DOHH2 (cell line): ENCODE data around the gene CRYBG1.

ENCODE experiments used
- H3F3A ChIP-seq: fragments of 200-600 bp; sonication (generic), shearing (Covaris generic); 2 replicates; pipeline ENCODE4 v1.6.0; 2016; ENCODE audit warnings: antibody characterized with exemption, mild to moderate bottlenecking; ENCODE audit not compliant: control insufficient read depth, insufficient read depth
- H3K27ac ChIP-seq: fragments of 200-600 bp; sonication (generic); 2 replicates; pipeline ENCODE4 v1.5.1; 2014; ENCODE audit warnings: low read depth, mild to moderate bottlenecking, low read length, moderate library complexity
- H3K27me3 ChIP-seq: fragments of 200-600 bp; sonication (generic); 2 replicates; pipeline ENCODE4 v1.6.1; 2014; ENCODE audit warnings: mild to moderate bottlenecking, low read length, mixed read lengths; ENCODE audit not compliant: control insufficient read depth
- H3K36me3 ChIP-seq: fragments of 200-600 bp; sonication (generic); 2 replicates; pipeline ENCODE4 v1.6.1; 2014; ENCODE audit warnings: mild to moderate bottlenecking, low read length, moderate library complexity, mixed read lengths; ENCODE audit not compliant: control insufficient read depth
- H3K4me1 ChIP-seq: fragments of 200-600 bp; sonication (generic); 2 replicates; pipeline ENCODE4 v1.6.1; 2014; ENCODE audit warnings: mild to moderate bottlenecking, low read length, mixed read lengths; ENCODE audit not compliant: control insufficient read depth
- H3K4me2 ChIP-seq: fragments of 200-600 bp; sonication (generic); 2 replicates; pipeline ENCODE4 v1.6.0; 2014; ENCODE audit warnings: mild to moderate bottlenecking, low read length, moderate library complexity
- H3K4me3 ChIP-seq: fragments of 200-600 bp; sonication (generic); 2 replicates; pipeline ENCODE4 v1.5.1; 2014; ENCODE audit warnings: mild to moderate bottlenecking, low read length, mixed read lengths
- H3K79me2 ChIP-seq: fragments of 200-600 bp; sonication (generic); 2 replicates; pipeline ENCODE4 v1.6.1; 2014; ENCODE audit warnings: mild to moderate bottlenecking, low read length, mixed read lengths; ENCODE audit not compliant: control insufficient read depth
- H3K9me2 ChIP-seq: fragments of 200-600 bp; sonication (generic); replicated peaks from 2 replicates; pipeline ENCODE4 v1.6.1; 2014; ENCODE audit warnings: mild to moderate bottlenecking, low read length, mixed read lengths; ENCODE audit not compliant: control insufficient read depth
- H3K9me3 ChIP-seq: fragments of 200-600 bp; sonication (generic); 2 replicates; pipeline ENCODE4 v1.6.1; 2014; ENCODE audit warnings: antibody characterized with exemption, low read length, mixed read lengths; ENCODE audit not compliant: control insufficient read depth, insufficient read depth
- H4K20me1 ChIP-seq: fragments of 200-600 bp; sonication (generic); 2 replicates; pipeline ENCODE4 v1.6.0; 2014; ENCODE audit warnings: low read depth, mild to moderate bottlenecking, antibody characterized with exemption, low read length, moderate library complexity; ENCODE audit not compliant: control insufficient read depth, insufficient read depth
- CTCF ChIP-seq: fragments of 200-600 bp; sonication (generic); IDR thresholded peaks from one replicate; pipeline ENCODE4 v1.5.1; 2014; ENCODE audit warnings: antibody characterized with exemption, mild to moderate bottlenecking, low read depth, low read length; ENCODE audit not compliant: poor library complexity, severe bottlenecking
- EZH2phosphoT487 ChIP-seq: fragments of 200-600 bp; sonication (generic); IDR thresholded peaks from 2 replicates; pipeline ENCODE4 v1.6.1; 2017; ENCODE audit warnings: borderline replicate concordance, mild to moderate bottlenecking, antibody characterized with exemption, low read length, moderate library complexity, mixed read lengths

Gene CRYBG1

GRCh38 chr6:106502559-106502958 is 142.0 kb downstream of the CRYBG1 start:
- Histone ChIP-seq H4K20me1 (no peaks in the 10 kb centered on the region), H3K4me3 (no peak overlapping the region), H3K9me3 (no peaks in the 10 kb centered on the region), H3K36me3 (no peaks in the 10 kb centered on the region), H3K27me3 (no peaks in the 10 kb centered on the region), H3K27ac (no peak overlapping the region), H3K9me2 (no peaks in the 10 kb centered on the region), H3K79me2 (no peaks in the 10 kb centered on the region), H3F3A (no peaks in the 10 kb centered on the region), H3K4me2 (no peak overlapping the region), H3K4me1 (no peaks in the 10 kb centered on the region)
- TF ChIP-seq CTCF = no peak
- TF ChIP-seq EZH2phosphoT487 = no peak

- peaks cover 23% of the 10 kb centered on the region for H3K79me2 ChIP-seq
- peaks cover 18% of the 10 kb centered on the region for H3K4me1 ChIP-seq
- H3K27ac ChIP-seq = no peak overlapping the region
- TF ChIP-seq CTCF (no peak), EZH2phosphoT487 (no peak)
- no peaks in the 10 kb centered on the region for H3K27me3 ChIP-seq
- no peaks in the 10 kb centered on the region for H4K20me1 ChIP-seq
- peaks cover 9% of the 10 kb centered on the region for H3F3A ChIP-seq
- no peaks in the 10 kb centered on the region for H3K9me2 ChIP-seq
- H3K36me3 ChIP-seq = peaks cover 8% of the 10 kb centered on the region
- no peaks in the 10 kb centered on the region for H3K9me3 ChIP-seq
- no peak overlapping the region for H3K4me3 ChIP-seq
- H3K4me2 ChIP-seq = no peak overlapping the region
Observed at GRCh38 chr6:106508277-106508676, 147.8 kb downstream of the CRYBG1 start.

GRCh38 chr6:106508834-106509233 is 148.3 kb downstream of the CRYBG1 start:
- Histone ChIP-seq H3F3A (peaks cover 15% of the 10 kb centered on the region), H3K4me2 (peak overlapping the region; percentile 78), H3K9me3 (no peaks in the 10 kb centered on the region), H3K79me2 (peaks cover 28% of the 10 kb centered on the region), H3K4me1 (peaks cover 23% of the 10 kb centered on the region), H4K20me1 (no peaks in the 10 kb centered on the region), H3K36me3 (peaks cover 14% of the 10 kb centered on the region), H3K4me3 (no peak overlapping the region), H3K27me3 (no peaks in the 10 kb centered on the region), H3K9me2 (no peaks in the 10 kb centered on the region), H3K27ac (no peak overlapping the region)
- TF ChIP-seq CTCF = no peak
- no peak for TF ChIP-seq EZH2phosphoT487
